HG02840 (cell line): ENCODE results near the gene SLC13A5.
"Not testable (repeated sequence)": the region's sequence is repeated elsewhere in the genome, so short reads cannot be mapped to it uniquely, and the experiment has no call there.

Experiments used
- ATAC-seq: cut with Tn5 transposase; IDR thresholded peaks from one replicate; pipeline ENCODE4 v1.9.1; 2021; ENCODE audit warnings: mild to moderate bottlenecking, moderate library complexity, moderate number of reproducible peaks; ENCODE audit not compliant: unreplicated experiment, low FRiP score

The SLC13A5 gene

DNA sequence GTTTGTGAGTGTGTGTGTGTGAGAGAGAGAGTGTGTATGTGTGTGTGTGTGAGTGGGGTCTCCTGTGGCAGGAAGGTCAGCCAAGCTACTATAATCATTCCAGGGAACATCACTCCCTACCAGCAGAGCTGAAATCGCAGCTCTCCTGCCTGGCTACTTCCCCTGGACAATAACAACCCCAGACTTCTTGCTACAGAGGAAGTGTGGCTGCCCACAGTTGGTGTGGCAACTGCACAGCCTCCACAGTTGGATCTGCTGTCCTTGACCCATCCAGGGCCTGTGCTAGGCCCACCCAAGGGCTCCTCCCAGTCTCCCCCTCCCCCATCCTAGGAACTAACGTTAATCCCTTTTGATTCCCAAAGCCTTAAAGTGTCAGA lies 1.5 kb downstream of the SLC13A5 start:
- ATAC-seq, result no peak

DNA sequence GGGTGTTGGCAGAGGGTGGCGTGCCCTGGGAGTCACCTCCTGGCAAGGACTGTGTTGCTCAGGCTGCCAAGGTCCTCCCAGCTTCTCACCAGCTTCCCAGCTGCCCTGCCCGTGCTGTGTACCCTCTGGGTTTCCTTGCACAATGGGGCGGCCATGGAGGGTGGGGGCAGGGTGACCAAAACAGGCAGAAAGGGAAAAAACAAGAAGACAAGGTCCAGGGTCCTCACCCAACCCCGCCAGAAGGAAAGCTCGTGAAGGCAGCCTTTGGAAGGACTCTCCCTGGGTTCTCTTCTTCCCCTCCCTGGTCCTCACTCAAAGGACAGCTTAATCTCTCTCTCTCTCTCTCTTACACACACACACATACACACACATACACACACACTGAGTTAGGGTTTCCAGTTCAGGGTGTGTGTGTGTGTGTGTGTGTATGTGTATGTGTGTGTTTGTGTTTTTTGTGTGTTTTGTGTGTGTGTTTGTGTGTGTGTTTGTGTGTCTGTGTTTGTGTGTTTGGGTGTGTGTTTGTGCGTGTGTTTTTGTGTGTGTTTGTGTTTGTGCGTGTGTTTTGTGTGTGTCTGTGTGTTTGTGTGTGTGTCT lies 2.0 kb downstream of the SLC13A5 start:
- no peak for ATAC-seq

DNA sequence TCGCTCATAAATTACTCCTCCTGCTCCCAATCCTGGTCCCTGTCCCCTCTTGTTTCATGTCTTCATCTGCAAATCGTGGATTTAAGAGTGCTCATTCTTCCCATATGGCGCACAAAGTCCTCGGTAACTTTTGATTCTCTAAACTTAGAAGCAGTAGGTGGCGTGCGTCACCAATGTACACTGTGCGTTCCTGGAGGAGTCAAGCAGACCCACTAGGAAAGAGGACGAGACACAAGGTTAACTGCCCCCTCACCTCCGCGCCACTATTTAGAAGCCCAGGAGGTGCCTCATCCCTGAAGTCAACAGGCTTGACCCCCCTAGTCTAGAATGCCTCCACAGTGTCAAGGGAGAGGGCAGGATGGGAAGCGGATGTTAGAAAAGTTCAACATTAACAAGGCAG lies 2.9 kb downstream of the SLC13A5 start:
- ATAC-seq, result no peak

GRCh38 chr17:6708357-6708961 lies 4.7 kb downstream of the SLC13A5 start:
- ATAC-seq, result no peak

DNA sequence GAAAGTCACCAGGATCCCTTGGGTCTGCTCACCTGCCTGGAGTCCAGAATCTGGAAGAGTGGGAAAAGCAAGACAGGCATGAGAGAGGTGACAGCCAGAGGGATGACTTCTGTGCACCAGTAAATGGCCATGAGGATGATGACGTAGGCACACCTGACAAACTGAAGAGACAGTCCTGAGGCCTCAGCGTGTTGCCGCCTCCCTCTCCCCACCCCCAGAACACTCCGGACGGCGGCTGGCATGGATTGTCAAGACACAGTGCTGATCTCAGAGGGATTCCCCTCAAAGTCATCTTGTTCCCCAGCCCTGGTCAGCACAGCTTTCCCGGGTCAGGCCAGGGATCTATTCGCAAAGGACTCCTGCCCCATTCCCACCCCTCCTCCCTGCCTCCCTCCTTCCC lies 6.2 kb downstream of the SLC13A5 start:
- no peak for ATAC-seq

- ATAC-seq, result no peak
Measured at GRCh38 chr17:6706499-6706898, 6.7 kb downstream of the SLC13A5 start.

DNA sequence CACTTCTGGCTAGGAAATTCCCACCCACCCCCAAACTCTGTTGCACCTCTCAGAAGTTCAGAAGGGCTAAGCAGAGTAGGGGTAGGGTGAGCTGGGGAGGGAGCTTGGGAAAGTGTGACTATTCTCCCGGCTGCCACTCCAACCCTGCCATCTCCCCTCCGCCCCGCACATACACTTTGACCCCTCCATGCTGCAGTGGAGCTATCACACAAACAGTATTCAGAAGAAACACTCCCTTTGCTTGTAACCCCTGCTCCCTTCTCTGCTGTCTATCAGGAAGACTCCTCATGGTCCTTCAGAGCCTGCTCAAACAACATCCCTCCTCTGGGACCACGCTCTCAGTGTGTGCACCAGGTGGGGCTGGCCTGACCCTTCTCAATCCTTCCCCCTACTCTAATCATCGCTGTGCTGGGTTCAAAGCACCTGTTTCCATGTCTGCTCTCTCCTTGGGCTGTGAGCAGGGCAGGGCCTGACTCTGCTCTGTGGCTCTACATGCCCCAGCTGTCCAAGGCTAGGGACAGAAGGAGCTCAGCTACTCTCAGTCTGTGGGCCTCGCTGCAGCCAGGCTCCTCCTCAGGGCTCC lies 8.6 kb downstream of the SLC13A5 start:
- ATAC-seq, result no peak

DNA sequence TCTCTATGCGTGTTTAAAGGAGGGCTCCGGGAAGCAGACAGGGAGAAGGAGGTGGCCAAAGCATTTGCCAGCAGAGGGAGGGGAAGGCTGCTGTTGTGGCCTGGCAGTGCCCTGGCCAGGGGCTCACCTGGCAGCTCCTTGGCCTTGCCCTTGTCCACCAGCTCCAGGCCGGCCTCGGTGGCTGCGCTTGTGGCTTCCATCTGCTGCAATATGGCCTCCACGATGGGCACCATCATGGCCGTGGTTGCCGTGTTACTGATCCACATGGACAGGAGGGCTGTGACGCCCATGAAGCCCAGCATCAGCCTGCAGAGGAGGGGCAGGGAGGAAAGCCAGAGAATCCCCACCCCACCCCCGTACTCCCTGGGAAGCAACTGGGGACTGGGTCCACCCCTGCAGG lies 9.4 kb downstream of the SLC13A5 start:
- ATAC-seq, result no peak

DNA sequence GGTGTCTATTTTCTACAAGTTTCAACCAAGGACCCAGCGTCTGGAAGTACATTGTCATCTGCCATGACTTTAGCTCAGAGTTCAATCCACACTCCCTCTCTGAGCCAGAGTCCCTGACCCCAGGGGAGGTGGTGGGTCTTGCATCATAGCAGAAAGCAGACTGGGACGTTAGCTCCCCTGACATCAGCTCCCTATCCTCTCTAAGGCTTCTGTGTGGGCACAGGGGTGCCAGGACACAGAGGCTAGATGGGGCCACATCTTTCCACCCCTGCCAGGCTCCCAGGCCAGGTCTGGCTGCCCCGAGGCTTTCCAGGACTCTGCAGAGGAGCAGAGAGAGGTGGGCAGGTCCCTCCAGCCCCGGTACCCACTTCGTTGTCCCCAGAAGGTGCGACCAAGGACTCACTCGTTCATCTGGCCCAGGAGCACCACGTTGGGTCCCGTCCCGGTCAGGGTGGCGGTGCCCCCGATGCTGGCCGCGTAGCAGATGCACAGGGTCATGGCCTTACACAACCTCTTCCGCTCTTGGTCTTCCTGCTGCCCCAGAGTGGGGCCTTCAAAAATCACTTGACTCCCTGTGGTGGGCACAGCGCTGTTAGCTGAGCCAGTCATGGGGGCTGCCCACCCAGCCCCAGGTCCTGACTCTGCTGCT lies 10.5 kb downstream of the SLC13A5 start:
- no peak for ATAC-seq

DNA sequence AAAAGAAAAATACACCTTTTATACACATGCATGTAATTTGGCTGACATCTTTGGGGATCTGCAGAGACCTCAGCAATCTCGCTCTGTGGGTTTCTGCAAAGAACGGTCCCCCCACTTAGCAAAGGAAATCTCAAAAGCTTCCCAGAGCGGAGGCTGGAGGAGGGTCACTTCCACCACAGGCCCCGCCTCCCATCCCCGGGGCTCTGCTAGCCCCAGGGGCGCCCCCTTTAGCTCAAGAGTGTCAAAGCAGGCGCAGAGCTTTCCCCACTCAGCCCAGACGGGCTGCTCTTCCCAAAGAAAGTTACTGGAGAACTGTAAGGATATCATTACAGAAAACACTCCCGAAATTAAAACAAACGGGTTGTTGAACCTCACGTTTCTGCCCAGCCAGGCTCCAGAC lies 11.4 kb downstream of the SLC13A5 start:
- ATAC-seq, result no peak

DNA sequence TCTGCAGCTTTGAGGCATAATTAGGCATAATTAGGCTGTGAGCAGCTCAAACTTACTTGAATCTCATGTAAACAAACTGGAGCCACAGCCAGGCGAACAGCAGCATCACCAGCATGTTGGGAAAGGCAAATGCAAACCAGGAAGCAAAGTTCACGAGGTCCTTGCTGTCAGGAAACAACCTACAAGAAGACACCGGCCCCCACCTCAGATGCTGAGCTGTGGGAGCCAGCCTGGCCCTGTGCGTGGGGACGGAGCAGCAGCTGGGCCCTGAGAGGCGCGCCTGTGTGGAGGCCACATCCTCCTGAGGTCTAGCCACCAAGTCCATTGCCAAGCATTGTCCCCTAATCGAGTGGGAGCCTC lies 12.2 kb downstream of the SLC13A5 start:
- no peak for ATAC-seq

DNA sequence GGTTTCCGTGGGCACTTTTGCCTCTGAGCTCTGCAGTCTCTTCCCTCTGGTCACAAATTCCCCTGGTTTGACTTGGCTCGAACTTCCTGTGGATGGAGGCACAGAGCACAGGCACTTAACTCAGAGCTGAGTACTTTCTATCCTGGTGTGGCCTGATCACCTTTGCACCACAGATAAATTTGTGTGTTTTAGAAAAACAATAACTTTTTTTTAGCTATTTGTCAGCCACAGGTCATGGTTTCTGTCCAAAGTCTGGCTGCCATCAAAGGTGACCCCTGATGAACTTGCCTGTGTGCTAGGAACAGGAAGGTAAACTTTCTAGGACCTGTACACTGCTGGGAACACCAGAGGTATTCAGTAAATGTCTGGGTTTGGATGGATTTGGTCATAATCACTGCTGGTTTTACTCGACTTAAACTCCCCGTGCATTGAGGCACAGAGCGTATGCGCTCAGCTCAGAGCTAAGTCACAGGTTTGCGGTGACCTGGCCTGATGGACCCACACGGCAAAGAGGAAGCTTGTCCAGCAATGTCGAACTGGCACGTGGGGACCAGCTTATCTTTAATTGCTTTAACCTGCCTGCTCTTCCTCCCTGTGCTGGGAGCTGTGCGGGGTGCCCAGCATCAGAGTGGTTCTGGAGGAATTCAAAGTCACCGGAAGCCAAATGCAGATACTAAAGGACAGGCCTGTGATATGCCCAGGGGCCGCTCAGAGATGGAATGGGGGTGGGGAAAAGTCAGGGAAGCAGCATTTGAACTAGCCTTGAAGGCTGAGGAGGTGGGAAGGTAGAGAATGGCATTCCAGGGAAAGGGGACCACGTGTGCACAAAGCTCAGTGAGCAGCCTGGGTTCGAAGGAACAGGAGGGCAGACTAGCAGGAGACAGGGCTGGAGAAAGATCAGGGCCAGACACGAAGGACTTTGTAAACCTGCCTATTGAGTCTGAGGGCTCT lies 12.9 kb downstream of the SLC13A5 start:
- no peak for ATAC-seq

GRCh38 chr17:6698004-6698403 lies 15.2 kb downstream of the SLC13A5 start:
- ATAC-seq, result no peak

- no peak for ATAC-seq
Measured at GRCh38 chr17:6696906-6697305, 16.3 kb downstream of the SLC13A5 start.

- ATAC-seq, result no peak
Measured at GRCh38 chr17:6695565-6695964, 17.6 kb downstream of the SLC13A5 start.

- ATAC-seq, result no peak
Measured at GRCh38 chr17:6695051-6695450, 18.1 kb downstream of the SLC13A5 start.

- not testable (repeated sequence) for ATAC-seq
Measured at GRCh38 chr17:6691958-6692357, 21.2 kb downstream of the SLC13A5 start.

- ATAC-seq, result no peak
Measured at GRCh38 chr17:6691546-6691945, 21.6 kb downstream of the SLC13A5 start.

GRCh38 chr17:6690641-6691040 lies 22.5 kb downstream of the SLC13A5 start:
- ATAC-seq, result no peak

GRCh38 chr17:6688944-6689343 lies 24.2 kb downstream of the SLC13A5 start:
- no peak for ATAC-seq

DNA sequence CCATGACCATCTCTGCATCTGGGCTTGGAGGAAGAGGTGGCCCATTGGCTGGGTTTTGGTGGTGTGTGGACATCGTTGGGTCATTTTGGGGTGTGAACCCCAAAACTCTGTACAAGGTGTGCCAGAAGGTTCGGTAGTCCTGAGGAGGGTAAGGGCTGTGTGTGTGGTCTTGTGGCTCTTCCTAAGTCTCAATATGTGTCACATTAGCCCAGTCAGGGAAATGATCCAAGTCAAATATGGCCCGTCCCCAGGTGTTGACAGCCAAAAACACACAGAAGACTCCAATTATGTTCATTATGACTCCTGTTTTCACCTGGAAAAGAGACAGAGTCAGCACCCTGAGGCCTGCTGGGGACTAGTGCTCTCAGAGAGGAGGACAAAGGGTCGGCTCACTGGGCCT lies 27.1 kb downstream of the SLC13A5 start:
- no peak for ATAC-seq
